ENCODE data around the gene KRTAP13-4.

KRTAP13-4 gene, protein sequence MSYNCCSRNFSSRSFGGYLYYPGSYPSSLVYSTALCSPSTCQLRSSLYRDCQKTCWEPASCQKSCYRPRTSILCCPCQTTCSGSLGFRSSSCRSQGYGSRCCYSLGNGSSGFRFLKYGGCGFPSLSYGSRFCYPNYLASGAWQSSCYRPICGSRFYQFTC

GRCh38 chr21:30430170-30430655 is at the start of gene KRTAP13-4:
KRTAP13-4 (plus strand) TSS chr21:30430220; CDS start chr21:30430276, 56 bp downstream.
- TF ChIP-seq, protein P1, sequence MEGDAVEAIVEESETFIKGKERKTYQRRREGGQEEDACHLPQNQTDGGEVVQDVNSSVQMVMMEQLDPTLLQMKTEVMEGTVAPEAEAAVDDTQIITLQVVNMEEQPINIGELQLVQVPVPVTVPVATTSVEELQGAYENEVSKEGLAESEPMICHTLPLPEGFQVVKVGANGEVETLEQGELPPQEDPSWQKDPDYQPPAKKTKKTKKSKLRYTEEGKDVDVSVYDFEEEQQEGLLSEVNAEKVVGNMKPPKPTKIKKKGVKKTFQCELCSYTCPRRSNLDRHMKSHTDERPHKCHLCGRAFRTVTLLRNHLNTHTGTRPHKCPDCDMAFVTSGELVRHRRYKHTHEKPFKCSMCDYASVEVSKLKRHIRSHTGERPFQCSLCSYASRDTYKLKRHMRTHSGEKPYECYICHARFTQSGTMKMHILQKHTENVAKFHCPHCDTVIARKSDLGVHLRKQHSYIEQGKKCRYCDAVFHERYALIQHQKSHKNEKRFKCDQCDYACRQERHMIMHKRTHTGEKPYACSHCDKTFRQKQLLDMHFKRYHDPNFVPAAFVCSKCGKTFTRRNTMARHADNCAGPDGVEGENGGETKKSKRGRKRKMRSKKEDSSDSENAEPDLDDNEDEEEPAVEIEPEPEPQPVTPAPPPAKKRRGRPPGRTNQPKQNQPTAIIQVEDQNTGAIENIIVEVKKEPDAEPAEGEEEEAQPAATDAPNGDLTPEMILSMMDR (IDR thresholded peaks at IDR 0.05) = no peak

- TF ChIP-seq, protein P1 (IDR thresholded peaks at IDR 0.05) = no peak
Measured at GRCh38 chr21:30382201-30382600, 47.8 kb upstream of the KRTAP13-4 start.

- TF ChIP-seq, protein P1 (IDR thresholded peaks at IDR 0.05) = no peak
Measured at GRCh38 chr21:30391492-30392025, 38.5 kb upstream of the KRTAP13-4 start.

GRCh38 chr21:30395731-30396130 is 34.3 kb upstream of the KRTAP13-4 start, which contains the start of gene KRTAP13-1:
KRTAP13-1 (plus strand) TSS chr21:30396031; CDS start chr21:30396087, 56 bp downstream.
- TF ChIP-seq, protein P1 (IDR thresholded peaks at IDR 0.05) = no peak

- TF ChIP-seq, protein P1 (IDR thresholded peaks at IDR 0.05) = peak; percentile 82
Measured at GRCh38 chr21:30408782-30409494, 21.1 kb upstream of the KRTAP13-4 start.

GRCh38 chr21:30415993-30416392 is 14.0 kb upstream of the KRTAP13-4 start:
- TF ChIP-seq, protein P1 (IDR thresholded peaks at IDR 0.05) = no peak

- TF ChIP-seq, protein P1 (IDR thresholded peaks at IDR 0.05) = no peak
Measured at GRCh38 chr21:30425826-30426225, 4.2 kb upstream of the KRTAP13-4 start, which contains the start of gene KRTAP13-3. KRTAP13-3 (minus strand) TSS chr21:30425926; CDS start chr21:30425912, 14 bp downstream.

Measured in LNCAP (cell line).